ENCODE results near the gene SLC25A1. TPM values are rescaled to one million over a fixed set of nuclear protein-coding genes. Genes with fewer than 3 reads are reported as not detected.

SLC25A1 gene
- total RNA-seq, 1 experiment from 2014 or later = 162 TPM

DNA sequence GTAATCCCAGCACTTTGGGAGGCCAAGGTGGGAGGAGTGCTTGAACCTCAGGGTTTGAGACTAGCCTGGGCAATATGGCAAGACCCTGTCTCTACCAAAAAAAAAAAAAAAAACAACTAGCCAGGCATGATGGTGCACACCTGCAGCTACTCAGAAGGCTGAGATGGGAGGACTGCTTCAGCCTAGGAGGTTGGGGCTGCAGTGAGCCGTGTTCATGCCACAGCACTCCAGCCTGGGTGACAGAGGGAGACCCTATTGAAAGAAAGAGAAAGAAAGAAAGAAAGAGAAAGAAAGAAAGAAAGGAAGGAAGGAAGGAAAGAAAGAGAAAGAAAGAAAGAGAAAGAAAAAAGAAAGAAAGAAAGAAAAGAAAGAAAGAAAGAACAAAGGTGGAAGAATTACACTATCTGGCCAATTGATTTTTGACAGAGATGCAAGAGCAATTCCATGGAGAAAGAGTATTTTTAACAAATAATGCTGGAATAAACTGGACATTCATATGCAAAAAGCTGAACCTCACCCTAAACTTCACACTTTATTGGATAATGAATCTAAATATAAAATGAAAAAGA, 33.9 kb upstream of the SLC25A1 start:
- TF ChIP-seq TCF7L2 (IDR thresholded peaks at IDR 0.05; ENCODE audit: low read depth, low read length) = no peak
- no peak for TF ChIP-seq CTCF (IDR thresholded peaks at IDR 0.05)
- TF ChIP-seq REST (IDR thresholded peaks at IDR 0.05; ENCODE audit: insufficient read depth in 1 of 2, low read depth in 2 of 2, low read length in 1 of 2) = no peak
- no peak for TF ChIP-seq SIN3A (IDR thresholded peaks at IDR 0.05; ENCODE audit: borderline replicate concordance, insufficient read depth, low read depth, low read length)
- no peak for TF ChIP-seq POLR2AphosphoS5 (IDR thresholded peaks at IDR 0.05; ENCODE audit: low read depth, low read length)
- ATAC-seq (no peak), DNase-seq (ENCODE audit: low read depth, low spot score) (no peak)
- in situ Hi-C loops (cut with HindIII; ENCODE audit: low pct_unique_long_range_greater_than_20kb, low sequenced_read_pairs) (no loop called here), intact Hi-C loops (cut with micrococcal nuclease; ENCODE audit: unreplicated experiment) (no loop called here)
- no peak overlapping the region for H3K4me3 ChIP-seq (ENCODE audit: low read depth in 2 of 2, low read length in 2 of 2)
- no peaks in the 10 kb centered on the region for H3K36me3 ChIP-seq (ENCODE audit: control insufficient read depth, insufficient read depth, low read length)
- ChIA-PET POLR2A (no interaction called here), CTCF (no interaction called here)
- H3K9me3 ChIP-seq (ENCODE audit: control insufficient read depth, insufficient read depth, low read depth, low read length) = no peaks in the 10 kb centered on the region
- no peak overlapping the region for H3K27ac ChIP-seq (ENCODE audit: low read length)
- no peaks in the 10 kb centered on the region for H3K4me1 ChIP-seq (ENCODE audit: control insufficient read depth, insufficient read depth, low read length)
- no TSS peak for BruUV-seq (replicated peaks)
- no peaks in the 10 kb centered on the region for H3K27me3 ChIP-seq (ENCODE audit: control insufficient read depth, insufficient read depth, low read length)

GRCh38 chr22:19210188-19210587, 31.7 kb upstream of the SLC25A1 start:
- Histone ChIP-seq H3K4me1 (ENCODE audit: control insufficient read depth, insufficient read depth, low read length) (no peaks in the 10 kb centered on the region), H3K9me3 (ENCODE audit: control insufficient read depth, insufficient read depth, low read depth, low read length) (no peaks in the 10 kb centered on the region), H3K36me3 (ENCODE audit: control insufficient read depth, insufficient read depth, low read length) (no peaks in the 10 kb centered on the region), H3K4me3 (ENCODE audit: low read depth in 2 of 2, low read length in 2 of 2) (no peak overlapping the region), H3K27ac (ENCODE audit: low read length) (no peak overlapping the region), H3K27me3 (ENCODE audit: control insufficient read depth, insufficient read depth, low read length) (no peaks in the 10 kb centered on the region)
- intact Hi-C loops (cut with micrococcal nuclease; ENCODE audit: unreplicated experiment) = no loop called here
- TF ChIP-seq CTCF (IDR thresholded peaks at IDR 0.05) (no peak), SIN3A (IDR thresholded peaks at IDR 0.05; ENCODE audit: borderline replicate concordance, insufficient read depth, low read depth, low read length) (no peak), TCF7L2 (IDR thresholded peaks at IDR 0.05; ENCODE audit: low read depth, low read length) (no peak), REST (IDR thresholded peaks at IDR 0.05; ENCODE audit: insufficient read depth in 1 of 2, low read depth in 2 of 2, low read length in 1 of 2) (no peak), POLR2AphosphoS5 (IDR thresholded peaks at IDR 0.05; ENCODE audit: low read depth, low read length) (no peak)
- DNase-seq (ENCODE audit: low read depth, low spot score) (no peak), ATAC-seq (no peak)
- CTCF ChIA-PET = no interaction called here
- POLR2A ChIA-PET = no interaction called here
- BruUV-seq (replicated peaks) = no TSS peak
- in situ Hi-C loops (cut with HindIII; ENCODE audit: low pct_unique_long_range_greater_than_20kb, low sequenced_read_pairs) = no loop called here

All from Panc1 (cell line).